Measurements from ENCODE around the gene PRICKLE4.

PRICKLE4 gene

DNA sequence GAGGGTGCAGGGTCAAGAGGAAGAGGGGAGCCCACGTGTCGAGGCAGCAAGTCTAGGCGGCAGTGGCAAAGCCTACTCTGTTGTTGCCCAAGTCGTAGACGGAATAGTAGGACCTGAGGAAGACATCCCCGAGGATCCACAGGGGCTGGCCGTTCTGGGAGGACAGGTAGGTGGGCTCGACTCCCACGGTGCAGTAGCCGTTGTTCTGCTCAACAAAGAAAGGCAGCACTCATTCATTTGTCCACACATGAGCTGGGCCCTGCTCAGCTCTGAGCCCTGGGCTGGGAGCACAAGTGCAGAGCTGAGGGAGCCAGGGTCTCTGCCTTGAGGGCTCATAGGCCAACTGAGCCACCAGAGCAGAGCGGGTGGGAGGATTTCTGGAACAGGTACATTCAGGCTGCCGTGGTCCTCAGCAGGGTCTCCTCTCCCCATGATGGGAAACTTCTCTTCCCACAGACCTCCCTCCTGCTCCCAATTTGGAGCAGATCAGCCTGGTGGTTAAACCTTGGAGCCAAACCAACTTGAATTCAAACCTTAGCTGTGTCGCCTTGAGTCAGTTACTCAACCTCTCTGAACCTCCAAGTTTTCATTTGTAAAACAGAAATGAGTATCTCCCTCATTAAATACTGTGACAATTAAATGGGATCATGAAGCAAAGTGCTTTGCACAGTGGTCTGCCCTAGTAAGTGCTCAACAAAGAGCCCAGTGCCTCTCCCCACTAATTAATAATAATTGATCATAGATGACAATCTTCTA lies 43.6 kb upstream of the PRICKLE4 start:
- no peak overlapping the region for H3K9ac ChIP-seq (ENCODE audit: low read depth, low read length)
- H3K4me3 ChIP-seq (ENCODE audit: low read length) = no peak overlapping the region
- H3K4me1 ChIP-seq (ENCODE audit: insufficient read depth, low read length) = peaks cover 16% of the 10 kb centered on the region
- no peak overlapping the region for H3K27ac ChIP-seq (ENCODE audit: low read depth, low read length)
- peaks cover 21% of the 10 kb centered on the region for H3K27me3 ChIP-seq (ENCODE audit: insufficient read depth, low read length)
- H3K9me3 ChIP-seq (ENCODE audit: insufficient read depth, low read depth, low read length) = no peaks in the 10 kb centered on the region
- no peaks in the 10 kb centered on the region for H3K36me3 ChIP-seq (ENCODE audit: insufficient read depth, low read length)
- 91% methylated on average over 13 of the region's 13 CpGs for WGBS

DNA sequence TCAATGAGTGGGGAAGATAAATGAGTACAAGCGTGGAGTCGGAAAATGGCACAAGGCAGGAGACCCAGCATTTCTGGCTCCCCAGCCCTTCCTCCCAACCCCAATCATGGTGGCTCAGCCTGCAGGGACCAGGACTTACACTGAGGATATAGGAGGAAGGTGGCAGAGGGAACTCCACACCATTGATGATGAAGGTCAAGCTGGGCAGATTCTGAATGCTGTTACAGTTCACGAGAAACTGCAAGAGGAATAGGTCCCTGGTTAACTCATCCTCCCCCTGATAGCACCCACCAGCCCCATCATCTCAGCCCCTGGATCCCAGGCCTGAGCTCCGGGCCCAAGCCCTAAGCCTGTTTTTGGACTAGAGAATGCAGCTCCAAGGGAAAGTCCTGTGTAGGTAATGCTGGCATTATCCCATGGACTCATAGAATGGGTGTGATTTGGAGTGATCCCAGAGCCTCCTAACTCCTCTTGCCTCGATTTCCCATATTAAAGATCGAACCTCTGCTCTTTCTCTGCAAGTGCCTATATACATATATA lies 42.9 kb upstream of the PRICKLE4 start:
- no peaks in the 10 kb centered on the region for H3K36me3 ChIP-seq (ENCODE audit: insufficient read depth, low read length)
- no peak overlapping the region for H3K27ac ChIP-seq (ENCODE audit: low read depth, low read length)
- H3K4me1 ChIP-seq (ENCODE audit: insufficient read depth, low read length) = peaks cover 13% of the 10 kb centered on the region
- no peaks in the 10 kb centered on the region for H3K9me3 ChIP-seq (ENCODE audit: insufficient read depth, low read depth, low read length)
- peaks cover 17% of the 10 kb centered on the region for H3K27me3 ChIP-seq (ENCODE audit: insufficient read depth, low read length)
- H3K4me3 ChIP-seq (ENCODE audit: low read length) = no peak overlapping the region
- H3K9ac ChIP-seq (ENCODE audit: low read depth, low read length) = no peak overlapping the region
- WGBS = 99% methylated on average over 4 of the region's 6 CpGs

DNA sequence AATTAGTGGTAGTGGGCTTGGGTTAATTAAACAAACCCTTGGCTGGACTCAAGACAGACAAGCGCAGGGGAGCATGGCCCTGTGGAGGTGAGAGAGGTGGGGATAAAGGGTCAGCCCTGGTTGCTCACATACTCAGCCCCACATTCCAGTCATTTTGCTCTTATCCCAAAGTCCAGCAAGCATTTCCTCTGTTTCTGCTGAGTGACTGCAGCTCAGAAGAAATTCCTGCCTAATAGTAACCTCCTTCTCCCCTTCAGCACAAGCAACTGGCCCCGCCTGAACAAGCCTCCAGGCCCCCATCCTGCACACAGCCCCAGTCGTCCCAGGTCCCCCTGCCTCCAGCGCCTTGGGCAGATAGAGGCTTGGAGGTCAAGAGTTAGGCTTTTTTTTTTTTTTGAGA lies 41.5 kb upstream of the PRICKLE4 start:
- Histone ChIP-seq H3K27me3 (ENCODE audit: insufficient read depth, low read length) (peaks cover 8% of the 10 kb centered on the region; the same call in 1 of the 2 replicates), H3K4me1 (ENCODE audit: insufficient read depth, low read length) (peaks cover 4% of the 10 kb centered on the region; the same call in 1 of the 2 replicates), H3K4me3 (ENCODE audit: low read length) (no peak overlapping the region), H3K36me3 (ENCODE audit: insufficient read depth, low read length) (no peaks in the 10 kb centered on the region), H3K9ac (ENCODE audit: low read depth, low read length) (no peak overlapping the region), H3K9me3 (ENCODE audit: insufficient read depth, low read depth, low read length) (no peaks in the 10 kb centered on the region), H3K27ac (ENCODE audit: low read depth, low read length) (no peak overlapping the region)
- WGBS = 78% methylated on average over 3 of the region's 4 CpGs

DNA sequence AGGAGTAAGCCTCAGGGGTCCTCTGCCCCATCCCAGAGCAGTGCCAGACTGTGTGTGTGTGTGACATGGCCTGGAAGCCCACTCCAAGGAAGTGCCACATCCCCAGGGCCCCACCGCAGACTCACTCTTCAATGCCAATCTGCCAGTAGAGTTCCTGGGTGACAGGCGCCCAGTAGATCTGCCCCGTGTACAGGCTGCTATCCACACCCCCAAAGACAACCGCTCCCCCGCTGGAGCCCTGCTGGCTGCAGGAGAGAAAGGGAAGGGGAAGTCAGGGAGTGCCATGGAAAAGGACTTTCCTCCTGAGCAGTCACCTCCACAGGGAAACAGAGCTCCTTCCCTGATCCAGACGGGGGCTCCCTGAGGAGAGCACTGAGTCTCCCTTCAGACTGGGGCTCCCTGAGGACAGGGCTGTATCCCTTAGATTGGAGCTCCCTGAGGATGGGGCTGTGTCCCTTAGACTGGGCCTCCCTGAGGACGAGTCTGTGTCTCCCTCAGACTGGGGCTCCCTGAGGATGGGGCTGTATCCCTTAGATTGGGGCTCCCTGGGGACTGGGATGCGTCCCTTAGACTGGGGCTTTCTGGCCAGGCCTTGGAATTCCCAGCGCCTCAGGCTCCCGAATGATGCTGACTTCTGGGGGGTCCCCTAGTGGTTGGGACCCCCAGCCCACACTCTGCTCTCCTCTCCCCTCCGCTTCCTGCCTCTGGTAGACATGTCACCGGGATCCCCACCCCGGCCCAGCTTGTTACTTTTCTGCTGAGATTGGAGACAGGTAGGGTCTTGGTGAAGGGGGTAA lies 40.0 kb upstream of the PRICKLE4 start:
- no peak overlapping the region for H3K9ac ChIP-seq (ENCODE audit: low read depth, low read length)
- H3K9me3 ChIP-seq (ENCODE audit: insufficient read depth, low read depth, low read length) = no peaks in the 10 kb centered on the region
- no peaks in the 10 kb centered on the region for H3K27me3 ChIP-seq (ENCODE audit: insufficient read depth, low read length)
- no peak overlapping the region for H3K4me3 ChIP-seq (ENCODE audit: low read length)
- WGBS = 94% methylated on average over 13 of the region's 13 CpGs
- H3K27ac ChIP-seq (ENCODE audit: low read depth, low read length) = no peak overlapping the region
- H3K36me3 ChIP-seq (ENCODE audit: insufficient read depth, low read length) = no peaks in the 10 kb centered on the region
- peaks cover 4% of the 10 kb centered on the region; the same call in 1 of the 2 replicates for H3K4me1 ChIP-seq (ENCODE audit: insufficient read depth, low read length)

DNA sequence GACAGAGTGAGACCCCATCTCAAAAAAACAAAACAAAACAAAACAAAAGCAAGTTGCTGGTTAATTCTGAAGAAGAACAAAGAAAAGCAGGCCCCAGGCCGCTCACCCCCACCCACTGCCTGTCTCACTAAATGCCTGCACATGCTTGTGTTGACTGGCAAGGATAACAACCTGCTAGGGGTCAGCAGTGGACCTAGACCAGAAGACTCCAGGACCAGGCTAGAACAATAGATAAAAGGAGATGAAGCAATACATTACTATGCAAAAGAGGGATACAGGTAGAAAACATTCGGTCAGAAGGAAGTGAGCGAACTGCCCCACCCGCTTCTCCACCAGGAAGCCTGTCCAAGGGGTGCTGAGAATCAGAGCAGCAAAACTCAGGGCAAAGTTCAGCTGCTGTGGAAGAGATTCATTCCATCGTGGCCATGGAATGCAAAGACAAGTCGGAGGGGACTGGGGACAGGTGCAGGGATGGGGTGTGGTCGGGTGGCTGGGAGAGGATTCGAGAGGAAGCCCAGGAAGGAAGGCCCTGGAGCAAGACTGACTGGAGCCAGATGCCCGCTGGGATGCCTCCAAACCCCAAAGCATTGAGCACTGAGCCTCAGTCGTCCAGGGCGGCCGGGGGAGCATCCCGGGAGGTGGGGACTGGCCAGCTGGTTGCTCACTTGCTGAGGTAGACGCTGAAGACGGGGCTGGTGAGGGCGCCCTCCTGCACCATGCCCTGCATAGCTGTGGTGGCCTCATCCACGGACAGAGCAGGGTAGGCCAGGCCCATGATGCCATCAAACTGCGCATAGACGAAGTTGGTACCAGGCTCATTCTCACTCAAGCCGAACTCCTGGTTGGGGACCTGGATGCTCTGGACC lies 38.7 kb upstream of the PRICKLE4 start:
- 89% methylated on average over 20 of the region's 20 CpGs for WGBS

DNA sequence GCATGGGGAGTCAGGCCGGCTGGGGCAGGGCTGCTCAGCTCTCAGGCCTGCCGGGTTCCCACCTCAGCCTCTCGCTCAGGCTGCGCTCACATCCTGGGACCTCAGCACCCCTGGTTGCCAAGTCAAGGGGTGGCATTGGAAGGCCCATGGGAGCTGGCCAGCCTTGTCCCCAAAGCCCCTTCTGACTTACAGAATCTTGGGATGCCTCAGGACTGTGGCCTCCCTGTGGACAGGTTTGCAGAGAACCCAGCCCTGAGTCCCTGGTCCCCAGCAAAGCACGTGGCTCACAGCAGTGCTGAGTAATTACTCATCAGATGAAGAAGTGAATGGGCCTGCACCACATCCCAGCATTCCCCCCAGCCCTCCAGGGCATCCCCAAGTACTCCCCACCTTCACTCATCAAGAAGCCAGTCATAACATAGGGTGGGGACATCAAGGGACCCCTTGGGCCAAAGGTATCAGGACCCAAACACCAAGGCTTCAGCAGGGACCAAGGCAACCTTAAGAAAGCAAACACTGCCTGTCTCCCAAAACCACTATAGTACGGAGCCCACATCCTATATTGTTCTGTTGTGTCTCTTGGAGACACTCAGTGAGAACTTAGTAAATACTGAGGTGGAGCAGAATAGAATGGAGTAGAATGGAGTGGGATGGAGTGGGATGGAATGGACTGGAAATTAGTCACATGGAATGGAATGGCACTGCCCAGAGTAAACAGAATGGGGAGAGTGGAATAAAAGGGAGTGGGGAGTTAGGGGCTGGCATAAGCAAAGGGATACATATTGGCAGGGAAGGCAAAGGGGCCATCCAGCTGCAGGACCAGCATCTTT lies 37.0 kb upstream of the PRICKLE4 start:
- H3K9me3 ChIP-seq (ENCODE audit: insufficient read depth, low read depth, low read length) = no peaks in the 10 kb centered on the region
- H3K27me3 ChIP-seq (ENCODE audit: insufficient read depth, low read length) = no peaks in the 10 kb centered on the region
- H3K4me1 ChIP-seq (ENCODE audit: insufficient read depth, low read length) = no peaks in the 10 kb centered on the region
- H3K27ac ChIP-seq (ENCODE audit: low read depth, low read length) = no peak overlapping the region
- no peak overlapping the region for H3K9ac ChIP-seq (ENCODE audit: low read depth, low read length)
- H3K4me3 ChIP-seq (ENCODE audit: low read length) = no peak overlapping the region
- 91% methylated on average over 6 of the region's 6 CpGs for WGBS
- H3K36me3 ChIP-seq (ENCODE audit: insufficient read depth, low read length) = no peaks in the 10 kb centered on the region

More for the DNA sequence above, 38.7 kb upstream of the PRICKLE4 start:
- no peaks in the 10 kb centered on the region for H3K36me3 ChIP-seq (ENCODE audit: insufficient read depth, low read length)
- H3K27me3 ChIP-seq (ENCODE audit: insufficient read depth, low read length) = no peaks in the 10 kb centered on the region
- H3K9me3 ChIP-seq (ENCODE audit: insufficient read depth, low read depth, low read length) = no peaks in the 10 kb centered on the region
- H3K9ac ChIP-seq (ENCODE audit: low read depth, low read length) = no peak overlapping the region
- no peak overlapping the region for H3K4me3 ChIP-seq (ENCODE audit: low read length)
- H3K27ac ChIP-seq (ENCODE audit: low read depth, low read length) = no peak overlapping the region
- H3K4me1 ChIP-seq (ENCODE audit: insufficient read depth, low read length) = no peaks in the 10 kb centered on the region

DNA sequence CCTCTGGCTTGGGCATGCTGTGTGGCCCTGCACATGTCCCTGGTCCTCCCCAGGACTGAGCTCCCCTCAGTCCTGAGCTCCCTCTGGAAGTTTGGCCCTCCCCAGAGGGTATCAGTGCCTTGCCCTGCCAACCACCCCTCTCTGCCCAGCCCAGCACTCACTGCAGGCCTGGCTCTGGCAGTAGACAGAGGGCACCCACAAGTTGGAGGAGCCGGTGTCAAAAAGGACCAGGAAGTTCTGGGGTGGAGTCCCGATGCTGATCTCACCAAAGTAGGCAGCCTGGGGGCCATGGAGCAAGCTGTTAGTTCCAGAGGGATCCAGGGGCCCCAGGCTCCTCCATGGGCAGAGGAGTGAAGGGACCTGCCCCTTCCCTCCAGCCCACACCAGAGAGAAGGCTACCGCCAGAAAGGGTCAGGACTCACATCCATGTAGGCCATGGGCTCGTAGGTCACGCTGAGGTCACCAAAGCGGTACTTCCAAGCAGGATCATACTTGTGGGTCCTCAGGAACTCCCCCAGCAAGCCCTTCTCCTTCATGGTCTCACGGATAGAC lies 36.3 kb upstream of the PRICKLE4 start:
- no peaks in the 10 kb centered on the region for H3K36me3 ChIP-seq (ENCODE audit: insufficient read depth, low read length)
- H3K4me1 ChIP-seq (ENCODE audit: insufficient read depth, low read length) = no peaks in the 10 kb centered on the region
- no peaks in the 10 kb centered on the region for H3K27me3 ChIP-seq (ENCODE audit: insufficient read depth, low read length)
- no peak overlapping the region for H3K9ac ChIP-seq (ENCODE audit: low read depth, low read length)
- 90% methylated on average over 7 of the region's 7 CpGs for WGBS
- H3K27ac ChIP-seq (ENCODE audit: low read depth, low read length) = no peak overlapping the region
- H3K9me3 ChIP-seq (ENCODE audit: insufficient read depth, low read depth, low read length) = no peaks in the 10 kb centered on the region
- H3K4me3 ChIP-seq (ENCODE audit: low read length) = no peak overlapping the region

DNA sequence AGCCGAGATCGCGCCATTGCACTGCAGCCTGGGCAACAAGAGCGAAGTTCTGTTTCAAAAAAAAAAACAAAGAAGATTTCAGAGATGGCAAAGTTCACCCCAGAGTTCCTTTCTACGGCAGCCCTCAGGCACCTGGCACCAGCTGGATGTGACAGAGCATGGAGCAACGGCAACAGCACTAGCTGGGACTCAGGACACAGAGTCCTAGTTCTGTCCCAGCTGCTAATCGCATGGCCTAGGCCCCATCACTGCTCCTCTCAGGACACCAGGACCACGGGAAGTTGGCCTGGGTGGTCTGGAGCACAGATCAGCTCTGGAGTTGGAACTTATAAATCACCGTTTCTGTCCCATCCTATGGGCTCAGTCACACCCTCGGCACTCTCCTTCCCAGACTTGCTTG lies 34.5 kb upstream of the PRICKLE4 start:
- Histone ChIP-seq H3K9me3 (ENCODE audit: insufficient read depth, low read depth, low read length) (no peaks in the 10 kb centered on the region), H3K4me1 (ENCODE audit: insufficient read depth, low read length) (no peaks in the 10 kb centered on the region), H3K4me3 (ENCODE audit: low read length) (no peak overlapping the region), H3K27me3 (ENCODE audit: insufficient read depth, low read length) (no peaks in the 10 kb centered on the region), H3K36me3 (ENCODE audit: insufficient read depth, low read length) (no peaks in the 10 kb centered on the region), H3K27ac (ENCODE audit: low read depth, low read length) (no peak overlapping the region), H3K9ac (ENCODE audit: low read depth, low read length) (no peak overlapping the region)
- 95% methylated on average over 10 of the region's 10 CpGs for WGBS

DNA sequence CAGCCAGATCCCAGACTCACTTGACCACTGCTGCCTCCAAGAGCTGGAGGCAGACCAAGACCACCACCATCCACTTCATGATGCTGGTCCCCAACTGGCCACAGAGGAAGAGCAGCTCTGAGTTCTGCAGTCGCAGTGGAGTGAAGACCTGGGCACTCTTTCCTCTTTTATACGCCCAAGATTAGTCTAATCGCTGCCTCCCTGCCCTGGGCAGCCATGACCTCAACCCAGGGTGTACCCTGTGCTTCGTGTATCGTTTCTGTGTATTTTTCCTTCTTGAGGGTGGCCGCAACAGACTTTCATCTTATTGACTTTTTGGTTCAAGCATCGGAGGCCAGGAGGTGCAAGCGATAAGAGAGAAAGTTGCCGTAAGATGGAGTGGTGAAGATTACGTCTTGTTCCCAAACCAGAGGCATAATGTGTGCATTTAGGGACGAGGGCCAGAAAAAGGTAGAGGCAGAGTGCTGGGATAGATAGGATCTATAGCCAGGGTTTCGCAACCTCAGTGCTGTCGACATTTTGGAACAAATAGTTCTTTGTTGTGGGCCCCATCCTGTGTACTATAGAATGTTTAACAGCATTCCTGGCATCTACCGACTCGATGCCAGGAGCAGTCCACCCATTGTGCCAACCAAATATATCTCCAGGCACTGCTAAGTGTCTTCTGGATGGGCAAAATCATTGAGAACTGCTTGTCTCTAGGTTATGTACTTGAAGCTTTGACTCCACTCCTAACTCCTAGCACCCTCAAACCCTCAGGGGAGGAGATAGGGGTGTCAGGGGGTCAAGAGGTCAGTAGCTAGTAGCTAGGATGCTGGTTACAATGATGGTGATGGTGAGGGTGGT lies 33.1 kb upstream of the PRICKLE4 start, which contains the start of gene PGC:
PGC (minus strand) TSS at position 142 of the 846 bp plus-strand sequence; CDS start at position 79, 63 bp downstream.
- no peaks in the 10 kb centered on the region for H3K36me3 ChIP-seq (ENCODE audit: insufficient read depth, low read length)
- no peak within 1 kb of the TSS for H3K27ac ChIP-seq (ENCODE audit: low read depth, low read length)
- WGBS = 94% methylated on average over 15 of the region's 15 CpGs
- H3K27me3 ChIP-seq (ENCODE audit: insufficient read depth, low read length) = no peaks in the 10 kb centered on the region
- no peak within 1 kb of the TSS for H3K4me3 ChIP-seq (ENCODE audit: low read length)
- H3K9ac ChIP-seq (ENCODE audit: low read depth, low read length) = no peak within 1 kb of the TSS
- H3K4me1 ChIP-seq (ENCODE audit: insufficient read depth, low read length) = no peaks in the 10 kb centered on the region
- H3K9me3 ChIP-seq (ENCODE audit: insufficient read depth, low read depth, low read length) = no peaks in the 10 kb centered on the region

Data from HUES64 (cell line).